C4-2B (cell line): ENCODE measurements around the gene TRPV5.

Experiments used
- H3K27ac ChIP-seq: fragments of 450-650 bp; 2 replicates; pipeline ENCODE4 v1.5.1; 2017
- ZFX ChIP-seq: fragments of 450-650 bp; IDR thresholded peaks from 2 replicates; pipeline ENCODE4 v1.6.1; 2017
- TF ChIP-seq, protein P1 (sequence below): fragments of 450-650 bp; conservative IDR thresholded peaks from 2 replicates; pipeline ENCODE4 v1.5.1; 2017; ENCODE audit warnings: mild to moderate bottlenecking

The TRPV5 gene

DNA sequence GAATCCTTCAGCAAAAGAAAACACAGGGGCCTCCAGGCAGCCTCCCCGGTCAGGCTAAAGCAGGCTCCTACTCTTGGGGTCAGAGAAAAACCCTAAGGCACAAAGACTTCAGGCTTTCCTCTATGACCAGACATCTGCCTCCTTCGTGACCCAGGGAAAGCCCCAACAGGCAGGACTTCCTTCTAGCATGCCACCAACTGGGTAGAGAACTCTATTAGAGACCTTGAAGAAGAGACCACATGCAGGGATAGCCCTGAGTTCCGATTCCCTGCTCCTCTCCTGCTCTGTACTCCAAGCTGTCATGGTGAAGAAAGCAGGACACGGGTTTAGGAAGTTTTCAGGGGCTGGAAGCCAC lies 49.3 kb downstream of the TRPV5 start:
- no peak for TF ChIP-seq ZFX
- TF ChIP-seq, protein P1, sequence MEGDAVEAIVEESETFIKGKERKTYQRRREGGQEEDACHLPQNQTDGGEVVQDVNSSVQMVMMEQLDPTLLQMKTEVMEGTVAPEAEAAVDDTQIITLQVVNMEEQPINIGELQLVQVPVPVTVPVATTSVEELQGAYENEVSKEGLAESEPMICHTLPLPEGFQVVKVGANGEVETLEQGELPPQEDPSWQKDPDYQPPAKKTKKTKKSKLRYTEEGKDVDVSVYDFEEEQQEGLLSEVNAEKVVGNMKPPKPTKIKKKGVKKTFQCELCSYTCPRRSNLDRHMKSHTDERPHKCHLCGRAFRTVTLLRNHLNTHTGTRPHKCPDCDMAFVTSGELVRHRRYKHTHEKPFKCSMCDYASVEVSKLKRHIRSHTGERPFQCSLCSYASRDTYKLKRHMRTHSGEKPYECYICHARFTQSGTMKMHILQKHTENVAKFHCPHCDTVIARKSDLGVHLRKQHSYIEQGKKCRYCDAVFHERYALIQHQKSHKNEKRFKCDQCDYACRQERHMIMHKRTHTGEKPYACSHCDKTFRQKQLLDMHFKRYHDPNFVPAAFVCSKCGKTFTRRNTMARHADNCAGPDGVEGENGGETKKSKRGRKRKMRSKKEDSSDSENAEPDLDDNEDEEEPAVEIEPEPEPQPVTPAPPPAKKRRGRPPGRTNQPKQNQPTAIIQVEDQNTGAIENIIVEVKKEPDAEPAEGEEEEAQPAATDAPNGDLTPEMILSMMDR: no peak
- H3K27ac ChIP-seq: peak overlapping the region; percentile 81; the same call in 1 of the 2 replicates

DNA sequence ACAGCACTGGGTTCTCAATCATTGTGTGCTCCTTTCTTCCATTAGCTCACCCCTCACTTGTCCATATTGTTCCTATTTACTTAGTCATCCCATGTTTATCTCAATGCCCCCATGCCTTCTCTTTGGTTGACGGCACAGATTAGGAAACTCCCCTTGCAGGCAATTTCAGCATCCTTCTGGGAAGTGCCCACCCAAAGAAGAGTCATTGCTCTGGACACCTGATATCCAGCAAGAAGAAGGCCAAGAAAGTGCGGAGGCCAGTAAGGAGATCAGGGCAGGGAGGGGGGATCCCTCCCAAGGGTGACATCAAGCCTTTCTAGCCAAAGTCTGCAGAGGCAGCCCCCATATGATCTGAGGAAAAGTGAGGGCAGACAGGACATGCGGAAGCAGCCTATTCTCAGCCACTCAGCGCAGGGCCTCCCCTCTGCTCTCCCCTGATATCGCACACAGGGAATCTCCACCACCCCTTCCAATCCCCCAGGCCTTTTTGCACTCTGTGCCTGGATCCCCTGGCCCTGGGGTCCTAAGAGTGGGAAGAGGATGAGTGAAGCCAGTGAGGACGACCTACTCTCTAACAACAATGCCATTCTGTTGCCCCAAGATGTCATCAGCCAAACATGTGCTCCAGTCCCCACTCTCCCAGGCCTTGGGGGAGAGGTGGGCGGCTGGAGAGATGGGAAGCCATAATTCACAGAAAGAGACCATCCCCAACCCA lies 49.8 kb downstream of the TRPV5 start:
- peak overlapping the region; percentile 81; the same call in 1 of the 2 replicates for H3K27ac ChIP-seq
- TF ChIP-seq, protein P1: no peak
- no peak for TF ChIP-seq ZFX

DNA sequence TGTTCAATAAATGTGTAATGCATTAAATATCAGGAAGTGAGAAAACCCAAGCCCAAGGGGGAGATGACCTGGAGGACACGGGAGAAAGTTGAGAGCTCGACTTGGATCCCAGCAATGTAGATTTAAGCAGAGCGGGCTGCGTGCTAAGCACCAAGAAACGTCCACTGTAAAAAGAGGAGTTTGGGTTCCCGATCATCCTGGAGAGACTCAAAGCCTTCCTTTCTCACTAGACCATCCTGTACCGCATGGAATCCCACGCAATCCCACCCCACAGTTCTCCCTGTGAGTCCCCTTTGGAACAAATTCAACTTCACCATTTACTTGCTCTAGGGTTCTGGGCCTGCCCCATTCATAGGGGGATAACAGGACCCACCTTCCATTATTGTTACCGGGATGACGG lies 50.4 kb downstream of the TRPV5 start:
- no peak overlapping the region for H3K27ac ChIP-seq
- TF ChIP-seq, protein P1: no peak
- no peak for TF ChIP-seq ZFX

DNA sequence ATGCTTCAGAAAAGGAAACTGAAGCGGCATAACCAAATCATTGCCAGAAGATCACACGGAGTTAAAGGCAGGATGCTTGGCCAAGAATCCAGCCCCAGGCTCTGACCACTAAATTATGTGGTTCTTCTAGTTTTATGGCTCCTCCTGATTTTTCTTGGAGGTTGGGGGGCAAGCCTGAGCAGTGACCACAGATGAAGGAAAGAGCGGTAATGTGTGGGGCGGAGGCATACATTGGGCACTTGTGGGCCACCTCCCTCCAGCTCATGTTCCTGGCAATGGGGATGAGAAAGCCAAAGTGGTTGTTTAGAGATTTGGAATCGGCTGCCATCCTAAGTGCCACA lies 51.2 kb downstream of the TRPV5 start:
- no peak overlapping the region for H3K27ac ChIP-seq
- no peak for TF ChIP-seq ZFX
- TF ChIP-seq, protein P1: no peak

GRCh38 chr7:142881586-142882337 lies 51.8 kb downstream of the TRPV5 start:
- TF ChIP-seq, protein P1: no peak
- TF ChIP-seq ZFX: no peak
- H3K27ac ChIP-seq: no peak overlapping the region

DNA sequence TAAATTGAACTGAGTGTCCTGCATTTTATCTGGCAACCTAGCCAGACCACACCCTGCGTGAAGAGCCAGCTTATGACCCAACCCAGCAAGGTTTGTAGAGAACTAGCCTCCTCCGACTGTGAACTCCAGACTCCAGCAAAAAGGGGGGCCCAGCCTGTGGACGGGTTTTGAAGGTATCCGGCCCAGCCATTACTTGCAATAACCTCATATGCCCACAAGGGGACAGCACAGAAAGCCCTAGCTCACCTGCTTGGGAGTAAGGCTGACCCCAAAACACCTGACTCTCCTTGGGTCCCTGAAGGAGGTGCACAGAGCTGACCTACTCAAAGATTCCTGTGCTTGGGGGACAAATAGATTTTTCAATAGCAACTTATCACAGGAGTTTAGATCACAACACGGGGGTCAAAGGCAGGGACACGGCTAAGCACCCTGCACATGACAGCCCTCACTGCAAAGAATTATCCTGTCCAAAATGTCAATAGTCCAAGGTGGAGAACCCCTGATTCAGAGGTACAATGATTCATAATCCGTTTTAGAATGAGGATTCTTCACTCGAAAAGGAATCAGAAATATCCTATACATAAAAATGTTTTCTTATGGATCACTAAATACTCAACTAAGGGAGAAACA lies 52.6 kb downstream of the TRPV5 start:
- no peak overlapping the region for H3K27ac ChIP-seq
- TF ChIP-seq ZFX: no peak
- TF ChIP-seq, protein P1: peak; percentile 97

GRCh38 chr7:142879060-142879459 lies 54.5 kb downstream of the TRPV5 start:
- TF ChIP-seq ZFX: no peak
- TF ChIP-seq, protein P1: no peak
- no peak overlapping the region for H3K27ac ChIP-seq
